Superior temporal gyrus (tissue), 1 donor: ENCODE measurements around the gene ZC3HAV1L.
A peak's percentile ranks its signal among the peaks of the same experiment; 100 is the strongest.
"Not testable (repeated sequence)": the region's sequence is repeated elsewhere in the genome, so short reads cannot be mapped to it uniquely, and the experiment has no call there.

Source experiments
- DNase-seq: peaks from one replicate; pipeline ENCODE4 v3.0.0-alpha.2; 2016; ENCODE audit errors: extremely low spot score

Gene ZC3HAV1L

DNA sequence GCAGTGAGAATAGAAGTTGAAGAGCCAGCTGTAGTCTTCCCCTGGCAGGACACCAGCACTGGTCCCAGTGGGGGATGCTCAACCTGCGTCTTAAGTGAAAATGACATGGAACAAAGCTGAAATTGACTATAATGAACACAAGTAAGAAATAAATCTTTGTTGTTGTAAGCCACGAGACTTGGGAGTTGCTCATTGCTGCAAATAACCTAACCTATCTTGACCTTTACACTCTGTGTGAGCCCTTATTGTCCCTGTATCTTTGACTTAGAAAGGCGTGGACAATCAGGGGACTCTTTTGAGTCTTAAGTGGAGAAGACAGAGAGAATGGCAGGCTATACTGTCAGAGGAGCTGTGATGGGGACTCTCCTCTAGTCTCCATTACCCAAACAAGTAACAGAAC, 16.9 kb downstream of the ZC3HAV1L start:
- DNase-seq, result no peak

DNA sequence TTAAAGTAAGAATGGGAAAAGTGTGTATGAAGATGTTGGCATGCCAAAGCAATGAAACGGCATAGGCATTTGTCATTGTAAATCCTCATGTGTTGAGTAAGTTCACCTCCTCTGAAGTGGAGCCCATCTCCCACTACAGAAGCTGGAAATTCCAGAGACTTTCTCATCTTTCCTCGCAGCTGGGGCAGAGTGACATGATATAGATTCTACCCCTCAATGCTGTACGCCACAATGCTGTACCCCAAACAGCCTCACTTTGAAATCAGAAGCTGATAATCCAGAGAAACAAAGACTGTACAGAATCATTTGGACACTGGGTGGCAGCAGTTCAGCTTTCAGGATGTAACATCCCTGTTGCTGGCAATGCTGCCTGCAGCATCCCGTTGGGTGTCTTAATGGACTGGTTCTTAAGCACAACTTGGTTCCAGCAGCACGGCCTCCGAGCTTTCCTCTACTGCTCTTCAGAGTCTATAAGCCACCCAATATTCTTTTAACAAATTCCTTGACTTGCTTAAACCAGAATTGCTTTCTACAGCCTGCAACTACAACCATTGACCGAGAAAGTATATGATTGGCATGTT, 18.8 kb downstream of the ZC3HAV1L start:
- DNase-seq, result peak; percentile 85

DNA sequence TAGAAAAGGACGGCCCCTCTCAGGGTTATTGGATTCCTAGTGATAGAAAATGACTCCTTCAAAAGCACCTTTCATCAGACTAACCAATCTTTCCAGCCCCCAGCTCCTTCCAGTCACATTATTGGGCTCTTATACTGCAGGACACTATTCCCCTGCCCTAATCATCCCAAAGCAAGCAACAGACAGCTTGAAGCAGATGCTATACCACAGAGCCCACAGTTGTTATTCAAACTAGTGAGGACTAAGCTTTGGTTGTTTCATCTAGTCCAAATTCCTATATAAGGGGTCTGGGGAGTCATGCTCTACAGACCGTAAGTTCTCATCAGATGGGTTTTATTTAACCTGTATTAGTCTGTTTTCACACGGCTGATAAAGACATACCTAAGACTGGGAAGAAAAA, 24.5 kb downstream of the ZC3HAV1L start:
- DNase-seq, result no peak

DNA sequence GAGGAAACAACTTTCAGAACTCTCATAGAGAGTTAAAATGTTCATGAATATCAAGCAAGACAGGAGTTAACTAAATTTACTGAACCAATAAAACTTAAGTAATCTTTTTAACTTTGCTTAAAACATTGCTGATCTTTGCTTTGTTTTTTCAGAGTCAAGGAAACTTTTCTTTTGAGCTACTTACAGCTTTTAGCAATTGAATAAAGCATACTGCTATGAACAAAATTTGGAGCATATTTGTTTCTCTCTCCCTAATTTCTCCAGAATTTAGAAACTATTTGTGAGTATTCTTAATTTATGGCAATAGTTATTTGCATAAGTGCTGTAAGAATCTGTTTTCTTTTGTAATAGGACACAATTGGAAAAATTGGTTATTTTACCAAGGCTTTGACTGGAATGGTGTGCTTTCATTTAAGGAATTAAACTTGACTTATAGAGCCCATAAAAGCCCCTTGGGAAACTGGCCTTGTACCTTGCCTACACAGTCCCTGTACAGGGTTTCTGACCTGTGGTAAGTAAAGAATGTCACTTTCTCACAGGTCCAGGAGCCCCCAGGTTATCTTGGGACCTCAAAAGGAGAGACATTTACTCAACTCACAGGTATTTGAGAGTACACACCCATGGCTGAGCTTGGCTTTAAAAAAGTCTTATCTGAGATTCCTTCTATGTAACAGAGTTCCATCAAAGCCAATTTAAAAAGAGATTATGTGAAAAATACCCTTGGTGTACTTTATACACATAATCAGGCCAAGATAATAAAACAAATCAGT, 31.3 kb downstream of the ZC3HAV1L start:
- no peak for DNase-seq

DNA sequence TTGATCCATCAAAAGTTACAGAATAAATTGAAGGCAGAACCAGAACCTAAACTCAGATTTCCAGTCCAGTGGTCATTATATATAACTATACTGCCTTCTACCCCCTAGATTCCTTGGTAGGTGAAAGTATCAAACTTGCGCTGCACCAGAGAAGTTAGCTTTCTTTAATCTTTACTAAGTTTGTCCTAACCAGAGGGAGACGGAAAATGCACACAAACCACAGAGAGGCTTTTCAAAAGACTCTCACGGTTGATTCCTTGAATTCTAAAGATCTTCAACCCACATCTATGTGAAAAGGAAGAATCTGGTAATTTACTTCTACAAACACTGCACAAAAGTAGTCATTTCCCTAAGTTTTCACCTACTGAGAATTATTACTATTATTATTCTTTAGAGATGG, 36.4 kb downstream of the ZC3HAV1L start:
- no peak for DNase-seq

DNA sequence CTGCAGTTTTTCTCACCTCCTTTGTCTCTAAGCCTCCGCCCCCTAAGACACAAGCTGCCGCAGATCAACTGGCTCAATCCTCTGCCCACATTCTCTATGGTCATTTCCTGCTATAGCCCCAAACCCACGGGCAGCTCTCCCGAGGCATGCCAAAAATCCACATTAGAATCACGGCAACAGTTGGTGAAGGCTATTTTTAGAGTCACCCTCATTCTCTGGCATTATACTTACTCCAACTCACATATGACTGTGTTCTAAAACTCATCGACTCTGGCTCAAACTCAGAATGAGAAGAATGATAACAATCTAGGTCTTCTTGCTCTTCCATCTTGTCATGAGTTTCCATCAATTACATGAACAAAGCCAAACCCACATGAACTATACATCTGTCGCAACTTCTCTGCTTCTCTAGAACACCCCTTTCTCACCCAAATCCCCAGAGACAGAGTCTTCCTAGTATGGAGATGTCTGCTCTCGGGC, 43.8 kb downstream of the ZC3HAV1L start:
- peak; percentile 63 for DNase-seq

DNA sequence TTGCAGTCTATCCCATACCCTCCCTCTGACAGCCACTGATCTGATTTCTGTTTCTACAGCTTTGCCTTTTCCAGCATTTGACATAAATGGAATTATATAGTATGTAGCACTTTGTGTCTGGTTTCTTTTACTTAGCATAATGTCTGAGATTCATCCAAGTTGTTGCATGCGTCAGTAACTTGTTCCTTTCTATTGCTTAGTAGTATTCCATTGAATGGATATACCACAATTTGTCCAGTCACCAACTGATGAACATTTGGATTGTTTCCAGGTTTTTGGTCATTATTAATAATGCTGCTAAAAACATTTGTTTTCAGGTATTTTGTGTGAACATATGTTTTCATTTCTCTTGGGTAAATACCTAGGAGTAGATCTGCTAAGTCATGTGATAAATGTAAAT, 48.2 kb downstream of the ZC3HAV1L start:
- DNase-seq, result no peak

DNA sequence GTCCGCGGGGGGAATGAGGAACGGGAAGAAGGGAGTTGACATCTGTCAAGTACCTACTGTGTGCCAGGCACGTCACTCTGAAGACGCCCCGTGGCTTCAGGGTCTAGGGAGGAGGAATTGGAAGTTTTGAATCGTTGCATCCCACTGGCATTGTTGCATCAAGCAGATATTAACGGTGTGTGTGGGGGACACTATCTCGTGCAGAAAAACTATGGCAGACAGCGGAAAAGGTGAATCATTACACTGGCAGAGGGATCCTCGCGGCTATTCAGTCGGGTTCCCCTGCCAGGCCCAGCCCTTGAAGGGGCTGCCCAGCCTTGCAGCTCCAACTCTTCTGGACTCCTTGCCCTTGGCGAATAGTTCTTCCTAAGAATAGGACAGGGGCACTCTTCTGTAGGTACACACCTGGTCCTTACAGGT, 53.6 kb downstream of the ZC3HAV1L start:
- DNase-seq, result no peak

DNA sequence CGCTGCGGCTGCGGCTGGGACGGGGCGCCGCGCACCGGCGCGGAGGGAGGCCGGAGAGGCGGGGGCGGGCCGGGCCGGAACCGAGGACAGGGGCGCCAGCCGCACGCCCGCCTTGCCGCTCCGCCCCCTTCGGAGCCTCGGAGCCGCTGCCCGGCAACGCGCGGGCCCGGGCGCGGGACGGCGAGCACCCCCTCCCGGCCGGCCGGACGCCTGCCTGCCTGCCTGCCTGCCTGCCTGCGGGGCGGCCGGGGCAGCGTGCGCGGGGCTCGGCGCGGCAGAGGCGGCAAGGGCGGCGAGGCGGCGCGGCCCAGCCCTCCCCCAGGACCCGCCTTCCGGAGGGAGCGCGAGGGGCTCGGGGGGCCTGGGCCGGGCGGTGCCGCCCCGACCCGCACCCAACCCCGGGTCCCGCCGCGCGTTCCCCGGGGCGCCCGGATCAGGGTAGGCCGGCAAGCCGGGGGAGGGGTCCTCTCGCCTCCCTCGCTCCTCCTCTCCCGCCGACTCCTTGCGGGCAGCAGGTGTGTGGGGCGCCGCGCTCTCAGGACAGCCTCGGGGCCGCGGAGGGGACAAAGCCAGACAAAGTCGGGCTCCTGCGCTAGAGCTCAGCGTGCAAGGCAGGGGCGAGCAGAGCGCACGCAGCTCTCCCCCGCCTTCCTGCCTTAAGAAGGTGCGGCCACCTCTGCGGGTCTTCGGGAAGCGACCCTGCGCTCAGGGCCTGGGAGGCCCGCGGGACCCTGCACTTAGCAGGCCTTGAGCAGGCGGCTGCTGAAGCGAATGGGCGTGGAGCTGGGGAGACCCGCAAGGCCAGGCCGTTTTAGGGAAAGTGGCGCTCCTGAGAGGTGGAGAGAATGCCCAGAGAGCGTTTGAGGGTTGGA, 54.3 kb downstream of the ZC3HAV1L start, which contains the start of gene KIAA1549:
Gene KIAA1549, minus strand, starts transcription at position 58 of the 872 bp plus-strand sequence. CDS start 120 bp downstream, outside the sequence.
- DNase-seq, result no peak

DNA sequence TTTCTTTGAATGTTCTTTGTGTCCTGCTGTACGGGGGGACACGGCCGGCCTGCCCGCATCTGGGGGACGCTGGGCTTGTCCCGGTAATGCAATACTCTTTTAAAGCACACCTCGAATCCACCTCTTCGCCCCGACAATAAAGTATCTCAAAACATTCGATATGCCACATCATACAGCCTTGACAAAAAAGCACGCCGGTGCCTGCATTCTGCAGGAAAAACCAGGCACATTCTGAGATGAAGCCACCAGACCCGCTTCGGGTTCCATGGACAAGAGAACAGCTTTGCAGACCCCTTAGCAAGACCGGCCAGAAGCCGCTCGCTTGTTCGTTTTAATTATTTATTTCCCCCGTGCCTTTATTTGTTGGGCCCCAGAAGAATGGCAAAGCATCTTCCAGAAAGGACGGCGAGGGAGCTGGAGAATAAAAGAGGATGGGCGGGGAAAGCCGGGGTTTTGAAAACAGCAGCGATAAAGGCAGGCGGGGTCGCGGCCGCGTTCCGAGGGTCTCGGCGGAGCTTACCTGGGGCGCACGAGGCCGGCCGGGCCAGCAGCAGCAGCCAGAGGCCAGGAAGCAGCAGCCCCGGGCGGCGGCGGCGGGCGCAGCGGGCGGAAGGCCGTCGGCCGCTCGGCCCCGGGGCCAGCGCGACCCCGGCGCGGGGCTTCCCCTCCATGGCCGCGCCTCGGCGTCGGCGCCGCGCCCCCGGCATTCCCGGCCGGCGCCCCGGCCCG, 55.1 kb downstream of the ZC3HAV1L start:
- no peak for DNase-seq

DNA sequence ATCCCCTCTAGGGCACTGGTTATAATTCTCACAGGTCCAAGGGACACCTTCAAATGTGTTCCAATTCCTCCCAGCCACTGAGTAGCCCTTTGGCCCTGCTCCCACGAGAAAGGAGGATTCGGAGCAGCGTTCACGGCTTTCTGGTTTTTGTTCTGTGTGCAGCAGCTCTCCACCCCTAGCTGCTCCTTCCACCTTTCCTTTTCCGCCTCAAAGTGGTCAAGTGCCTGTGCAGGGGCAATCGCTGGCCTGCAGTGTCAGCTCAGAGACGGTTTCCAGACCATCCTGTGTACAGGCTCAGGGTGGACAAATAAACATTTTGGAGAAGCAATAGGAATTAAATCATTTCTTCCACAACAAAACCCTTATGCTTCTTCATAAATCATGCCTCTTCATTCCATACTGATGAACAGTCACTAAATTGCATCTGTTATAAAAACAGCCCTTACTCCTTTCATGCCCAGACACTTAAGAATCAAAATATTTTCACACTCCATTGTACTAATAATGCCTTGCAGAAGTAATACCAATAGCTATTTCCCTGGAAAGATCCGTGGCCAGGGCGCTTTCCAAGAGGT, 55.8 kb downstream of the ZC3HAV1L start:
- peak; percentile 42 for DNase-seq

DNA sequence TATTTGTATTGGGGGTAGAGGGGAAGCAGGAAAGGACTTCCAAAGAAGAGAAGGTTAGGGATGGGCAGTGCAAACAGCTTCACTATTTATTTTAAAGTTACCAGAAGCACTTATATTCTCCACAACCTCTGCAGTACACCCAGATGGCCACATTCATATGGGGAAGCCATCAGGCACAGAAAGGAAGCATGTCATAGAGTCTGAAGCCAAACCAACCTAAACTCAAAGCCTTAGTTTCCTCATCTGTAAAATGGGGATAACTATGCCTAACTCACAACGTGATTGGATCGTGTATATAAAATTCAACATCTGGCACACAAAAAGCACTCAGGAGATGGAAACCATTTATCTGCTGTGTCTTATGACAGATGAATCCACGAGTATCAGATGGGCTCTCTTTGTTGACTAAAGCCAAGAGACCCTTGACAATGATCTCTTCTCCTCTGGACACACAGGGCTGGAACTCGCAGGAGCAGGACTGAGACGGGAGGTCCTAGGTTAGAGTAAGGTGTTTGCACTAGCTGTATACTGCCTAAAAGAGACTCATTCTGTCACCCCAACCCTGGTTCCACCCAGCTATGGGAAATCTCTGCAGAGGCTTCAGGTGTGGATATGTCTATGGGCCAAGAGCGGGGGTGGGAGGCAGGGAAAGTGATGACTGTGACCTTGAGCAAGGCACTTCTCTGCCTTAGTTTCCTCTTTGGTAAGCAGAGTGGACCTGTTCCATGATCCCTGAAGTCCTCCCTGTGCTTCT, 56.4 kb downstream of the ZC3HAV1L start:
- no peak for DNase-seq

DNA sequence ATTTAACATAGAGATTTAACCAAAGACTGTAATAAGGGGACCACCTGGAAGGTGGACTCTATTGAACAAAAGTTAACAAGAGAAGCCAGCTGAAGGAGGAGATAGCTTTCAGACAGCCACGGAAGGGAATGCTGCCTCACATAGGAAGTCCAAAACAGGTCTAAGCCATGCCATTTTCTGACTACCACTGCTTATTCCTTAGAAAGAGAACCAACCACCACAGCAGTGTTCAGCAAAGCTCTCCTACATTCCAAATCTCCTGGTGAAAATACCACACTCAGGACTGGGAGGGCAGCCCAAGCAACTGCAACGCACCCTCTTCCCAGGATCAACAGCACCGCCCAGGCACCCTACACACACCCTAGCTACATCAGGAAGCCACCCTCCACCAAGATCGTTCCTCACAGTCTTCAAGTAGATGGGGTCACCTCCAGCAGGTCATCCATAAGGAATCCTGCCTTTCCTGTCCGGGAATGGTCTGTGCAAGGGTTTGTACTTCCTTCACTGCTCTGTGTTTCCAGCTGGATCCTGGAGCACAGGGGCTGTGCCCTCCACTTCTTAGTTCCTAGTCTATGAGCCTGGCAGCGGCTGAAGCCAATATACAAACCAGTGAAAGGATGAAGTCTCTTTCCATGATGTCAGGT, 57.2 kb downstream of the ZC3HAV1L start:
- no peak for DNase-seq

DNA sequence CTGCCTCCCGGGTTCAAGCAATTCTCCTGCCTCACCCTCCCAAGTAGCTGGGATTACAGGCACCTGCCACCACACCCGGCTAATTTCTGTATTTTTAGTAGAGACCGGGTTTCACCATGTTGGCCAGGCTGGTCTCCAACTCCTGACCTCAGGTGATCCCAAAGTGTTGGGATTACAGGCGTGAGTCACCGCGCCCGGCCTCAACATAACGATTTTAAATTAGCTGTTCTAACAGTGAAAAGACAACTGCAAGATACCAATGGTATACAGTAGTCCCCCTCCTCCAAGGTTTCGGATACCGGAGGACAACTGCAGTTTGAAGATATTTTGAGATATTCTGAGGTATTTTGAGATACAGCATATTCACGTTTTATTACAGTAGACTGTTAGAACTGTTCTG, 59.7 kb downstream of the ZC3HAV1L start:
- DNase-seq, result not testable (repeated sequence)
